DND-41 (cell line): Measurements from ENCODE around the gene SMIM44.

Experiments used
- ATAC-seq: fragments of 200-7000 bp; cut with Tn5 transposase; 3 replicates; pipeline ENCODE4 v1.9.1; 2021; ENCODE audit warnings: low read depth; ENCODE audit not compliant: insufficient read depth
- DNase-seq: peaks from one replicate; pipeline ENCODE4 v3.0.0-alpha.2; 2020
- H2AFZ ChIP-seq: 2 replicates; pipeline ENCODE4 v1.6.0; 2012; ENCODE audit warnings: low read depth, low read length
- H3K27ac ChIP-seq: 2 replicates; pipeline ENCODE4 v1.5.1; 2012; ENCODE audit warnings: low read length, inconsistent platforms
- H3K27me3 ChIP-seq: fragments of 200-600 bp; sonication (generic); 2 replicates; pipeline ENCODE4 v1.6.0; 2012; ENCODE audit warnings: low read length, mild to moderate bottlenecking, inconsistent platforms; ENCODE audit not compliant: insufficient read depth, poor library complexity
- H3K36me3 ChIP-seq: 2 replicates; pipeline ENCODE4 v1.5.1; 2012; ENCODE audit warnings: low read length, inconsistent platforms; ENCODE audit not compliant: insufficient read depth
- H3K4me1 ChIP-seq: 2 replicates; pipeline ENCODE4 v1.5.1; 2012; ENCODE audit warnings: mild to moderate bottlenecking, low read length; ENCODE audit not compliant: insufficient read depth
- H3K4me2 ChIP-seq: 2 replicates; pipeline ENCODE4 v1.6.0; 2012; ENCODE audit warnings: mild to moderate bottlenecking, moderate library complexity, low read length, inconsistent platforms; ENCODE audit not compliant: insufficient read depth
- H3K4me3 ChIP-seq, 2 experiments: fragments of 200-600 bp in 1 of 2; shearing (Covaris generic) in 1 of 2; 2 replicates each; pipeline ENCODE4 v1.5.1; 2012 to 2016; ENCODE audit warnings: inconsistent platforms in 2 of 2, low read length in 2 of 2, mild to moderate bottlenecking in 2 of 2, low read depth in 1 of 2, moderate library complexity in 1 of 2
- H3K79me2 ChIP-seq: 2 replicates; pipeline ENCODE4 v1.6.0; 2012; ENCODE audit warnings: low read length, inconsistent platforms; ENCODE audit not compliant: insufficient read depth
- H3K9ac ChIP-seq: 2 replicates; pipeline ENCODE4 v1.6.0; 2012; ENCODE audit warnings: low read depth, mild to moderate bottlenecking, inconsistent platforms, low read length, moderate library complexity
- H3K9me3 ChIP-seq: 2 replicates; pipeline ENCODE4 v1.5.1; 2012; ENCODE audit warnings: low read length, moderate library complexity, mild to moderate bottlenecking, inconsistent platforms; ENCODE audit not compliant: insufficient read depth, severe bottlenecking
- H4K20me1 ChIP-seq: 2 replicates; pipeline ENCODE4 v1.6.0; 2012; ENCODE audit warnings: low read length; ENCODE audit not compliant: insufficient read depth
- EZH2 ChIP-seq: IDR thresholded peaks from 3 replicates; pipeline ENCODE4 v1.6.1; 2012; ENCODE audit warnings: borderline replicate concordance, low read depth, mild to moderate bottlenecking, moderate library complexity, low read length, inconsistent platforms; ENCODE audit not compliant: severe bottlenecking
- TF ChIP-seq, protein P1 (sequence below): IDR thresholded peaks from 2 replicates; pipeline ENCODE4 v1.5.1; 2012; ENCODE audit warnings: borderline replicate concordance, low read length, moderate library complexity, mild to moderate bottlenecking; ENCODE audit not compliant: poor library complexity, severe bottlenecking; ENCODE audit errors: extremely low read depth

The SMIM44 gene

DNA sequence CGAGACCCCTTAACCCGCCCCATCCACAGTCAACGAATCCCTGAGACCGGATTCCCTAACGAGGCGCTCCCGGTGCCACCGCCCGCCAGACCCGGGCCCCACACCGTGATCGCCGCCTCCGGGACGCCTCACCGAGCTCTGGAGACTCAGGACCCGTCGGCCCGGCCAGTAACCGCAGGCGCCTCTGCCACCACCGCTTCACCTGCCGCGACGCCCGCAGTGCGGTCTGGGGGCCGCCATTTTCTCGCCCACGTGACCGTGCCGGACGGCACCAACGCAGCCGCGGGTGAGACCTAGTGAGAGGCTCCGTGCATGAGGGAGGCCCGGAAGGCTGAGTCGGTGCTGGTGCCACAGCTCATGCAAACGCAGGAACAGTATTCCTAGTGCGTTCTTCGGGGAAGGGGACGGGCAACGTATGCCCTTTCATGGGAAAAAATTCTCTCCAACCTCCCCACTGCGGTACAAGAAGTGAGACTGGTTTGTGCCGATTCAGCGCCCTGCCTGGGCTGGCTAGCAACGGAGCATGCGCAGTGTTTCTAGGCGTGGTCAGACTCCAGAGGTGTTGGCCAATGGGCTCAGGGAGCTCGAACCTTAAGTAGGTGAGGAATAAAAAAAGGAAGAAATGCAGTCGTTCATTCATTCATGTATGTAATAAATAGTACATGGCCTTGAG, 17.3 kb upstream of the SMIM44 start, which contains the start of gene DOHH:
Gene DOHH, minus strand, starts transcription at position 246 of the 673 bp plus-strand sequence. CDS start 3,860 bp downstream, outside the sequence.
- Histone ChIP-seq H3K4me3 (peak within 1 kb of the TSS; percentile 65 to 81), H4K20me1 (peaks cover 7% of the 10 kb centered on the region; the same call in 1 of the 2 replicates), H3K9me3 (no peaks in the 10 kb centered on the region), H3K4me1 (peaks cover 58% of the 10 kb centered on the region), H3K79me2 (peaks cover 44% of the 10 kb centered on the region), H3K9ac (peak within 1 kb of the TSS; percentile 85), H3K4me2 (peak within 1 kb of the TSS; percentile 100), H3K27ac (peak within 1 kb of the TSS; percentile 100), H3K27me3 (no peaks in the 10 kb centered on the region), H3K36me3 (peaks cover 26% of the 10 kb centered on the region), H2AFZ (peak within 1 kb of the TSS; percentile 99)
- TF ChIP-seq, protein P1, sequence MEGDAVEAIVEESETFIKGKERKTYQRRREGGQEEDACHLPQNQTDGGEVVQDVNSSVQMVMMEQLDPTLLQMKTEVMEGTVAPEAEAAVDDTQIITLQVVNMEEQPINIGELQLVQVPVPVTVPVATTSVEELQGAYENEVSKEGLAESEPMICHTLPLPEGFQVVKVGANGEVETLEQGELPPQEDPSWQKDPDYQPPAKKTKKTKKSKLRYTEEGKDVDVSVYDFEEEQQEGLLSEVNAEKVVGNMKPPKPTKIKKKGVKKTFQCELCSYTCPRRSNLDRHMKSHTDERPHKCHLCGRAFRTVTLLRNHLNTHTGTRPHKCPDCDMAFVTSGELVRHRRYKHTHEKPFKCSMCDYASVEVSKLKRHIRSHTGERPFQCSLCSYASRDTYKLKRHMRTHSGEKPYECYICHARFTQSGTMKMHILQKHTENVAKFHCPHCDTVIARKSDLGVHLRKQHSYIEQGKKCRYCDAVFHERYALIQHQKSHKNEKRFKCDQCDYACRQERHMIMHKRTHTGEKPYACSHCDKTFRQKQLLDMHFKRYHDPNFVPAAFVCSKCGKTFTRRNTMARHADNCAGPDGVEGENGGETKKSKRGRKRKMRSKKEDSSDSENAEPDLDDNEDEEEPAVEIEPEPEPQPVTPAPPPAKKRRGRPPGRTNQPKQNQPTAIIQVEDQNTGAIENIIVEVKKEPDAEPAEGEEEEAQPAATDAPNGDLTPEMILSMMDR, result no peak
- no peak for TF ChIP-seq EZH2
- ATAC-seq (peak; percentile 90), DNase-seq (peak; percentile 97)

DNA sequence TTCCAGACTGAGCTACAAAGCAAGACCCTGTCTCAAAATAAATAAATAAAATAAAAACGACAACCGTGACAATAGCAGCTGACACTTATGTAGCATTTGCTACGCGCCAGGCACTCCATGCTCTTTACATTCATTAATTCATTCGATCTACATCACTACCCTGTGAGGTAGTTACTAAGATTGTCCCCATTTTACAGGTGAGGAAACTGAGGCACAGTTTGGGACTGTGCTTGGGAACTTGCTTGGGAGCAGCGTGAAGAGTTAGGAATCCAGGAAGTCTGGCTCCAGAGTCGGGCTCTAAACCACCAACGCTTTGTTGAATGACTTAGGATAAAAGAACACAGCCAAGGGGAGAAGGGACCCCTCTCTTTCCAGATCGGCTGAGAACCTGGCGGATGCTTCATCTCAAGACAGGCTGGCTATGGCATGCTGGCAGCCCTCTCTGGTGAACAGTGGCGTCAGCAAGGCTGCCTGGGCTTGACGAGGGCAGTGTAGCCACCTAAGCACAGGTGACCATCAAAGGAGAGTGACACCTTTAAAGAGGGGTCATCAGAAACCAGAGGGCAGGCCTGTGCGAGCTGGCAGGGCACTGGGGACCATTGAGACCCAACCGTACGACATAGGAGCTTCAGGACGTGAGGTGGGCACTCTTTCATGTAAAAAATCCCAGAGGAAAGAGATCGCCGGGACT, 16.6 kb upstream of the SMIM44 start:
- no peak for ATAC-seq
- peak overlapping the region; percentile 99 for H2AFZ ChIP-seq
- H3K9me3 ChIP-seq, result no peaks in the 10 kb centered on the region
- H3K27ac ChIP-seq, result peak overlapping the region; percentile 100
- peak overlapping the region; percentile 100 for H3K4me2 ChIP-seq
- peak overlapping the region; percentile 85 for H3K9ac ChIP-seq
- H3K36me3 ChIP-seq, result peaks cover 31% of the 10 kb centered on the region
- no peaks in the 10 kb centered on the region for H3K27me3 ChIP-seq
- H4K20me1 ChIP-seq, result peaks cover 7% of the 10 kb centered on the region; the same call in 1 of the 2 replicates
- peaks cover 58% of the 10 kb centered on the region for H3K4me1 ChIP-seq
- peak overlapping the region; percentile 65 to 81 for H3K4me3 ChIP-seq
- TF ChIP-seq, protein P1, result no peak
- no peak for TF ChIP-seq EZH2
- H3K79me2 ChIP-seq, result peaks cover 41% of the 10 kb centered on the region
- DNase-seq, result no peak

DNA sequence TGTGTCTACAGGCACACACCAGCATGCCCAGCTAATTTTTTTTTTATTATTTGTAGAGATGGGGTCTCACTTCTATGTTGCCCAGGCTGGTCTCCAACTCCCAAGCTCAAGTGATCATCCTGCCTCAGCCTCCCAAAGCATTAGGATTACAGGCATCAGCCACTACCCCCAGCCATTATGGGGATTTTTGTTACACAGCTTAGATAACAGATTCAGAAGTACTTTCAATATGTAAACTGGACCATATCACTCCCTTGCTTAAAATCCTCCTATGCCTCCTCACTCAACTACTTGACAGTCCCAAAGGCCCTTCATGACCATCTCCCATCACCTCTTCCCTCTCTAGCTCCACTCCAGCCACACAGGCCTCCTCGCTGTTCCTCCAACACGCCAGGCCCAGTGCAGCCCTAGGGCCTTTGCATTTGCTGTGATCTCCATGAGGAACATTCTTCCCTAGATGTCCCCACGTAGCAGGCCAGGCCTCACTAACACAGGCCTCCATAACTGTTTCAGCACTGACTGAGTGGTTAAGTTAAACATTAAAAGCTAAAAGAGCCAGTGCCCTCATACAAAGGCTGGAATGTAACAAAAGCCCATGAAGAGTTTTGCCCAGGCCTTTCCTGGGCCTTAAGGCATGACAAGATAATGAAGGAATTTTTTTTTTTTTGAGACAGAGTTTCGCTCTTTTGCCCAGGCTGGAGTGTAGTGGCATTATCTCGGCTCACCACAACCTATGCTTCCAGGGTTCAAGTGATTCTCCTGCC, 14.7 kb upstream of the SMIM44 start:
- Histone ChIP-seq H3K4me1 (peaks cover 74% of the 10 kb centered on the region), H3K9me3 (no peaks in the 10 kb centered on the region), H2AFZ (no peak overlapping the region), H3K27ac (no peak overlapping the region), H3K36me3 (peaks cover 37% of the 10 kb centered on the region), H3K4me3 (no peak overlapping the region), H3K27me3 (no peaks in the 10 kb centered on the region), H3K4me2 (0 out of 2 replicates have a peak overlapping the region, but pooled peaks have one; percentile 7), H3K9ac (no peak overlapping the region), H3K79me2 (peaks cover 51% of the 10 kb centered on the region), H4K20me1 (peaks cover 7% of the 10 kb centered on the region; the same call in 1 of the 2 replicates)
- TF ChIP-seq EZH2, result no peak
- TF ChIP-seq, protein P1, result no peak
- DNase-seq (no peak), ATAC-seq (no peak)
